ENCODE measurements around the gene RAD51B. TPM values are rescaled to one million over a fixed set of nuclear protein-coding genes. Genes with fewer than 3 reads are reported as not detected.

The RAD51B gene
- total RNA-seq, 1 experiment from 2014 or later, result 20.0 TPM

GRCh38 chr14:68159701-68160633, 340.4 kb downstream of the RAD51B start:
- ChIA-PET RAD21 (ENCODE audit: low non-redundant PET in 1 of 2, low total read pairs in 2 of 2, uncharacterized antibody in 2 of 2, unreplicated experiment in 2 of 2) (no interaction called here), POLR2A (interaction anchor here (1.2 kb wide), 1 partner anchor 633 kb away, joined by 3 read pairs; the partner anchor contains the start of gene ZFP36L1), CTCF (no interaction called here)
- Histone ChIP-seq H3K27me3 (ENCODE audit: insufficient read depth, low read length) (no peaks in the 10 kb centered on the region), H3K4me2 (ENCODE audit: low read length) (no peak overlapping the region), H3K4me3 (replicated peaks in 1 of 2; ENCODE audit: low read depth in 1 of 2, low read length in 2 of 2) (no peak overlapping the region), H2AFZ (ENCODE audit: low read depth, low read length, poor library complexity, severe bottlenecking) (no peak overlapping the region), H3K4me1 (ENCODE audit: control insufficient read depth in 1 of 2, insufficient read depth in 2 of 2, low read length in 2 of 2) (peaks cover 4 to 50% of the 10 kb centered on the region in 2 experiments; a peak in 3 of 4 replicates), H4K20me1 (ENCODE audit: insufficient read depth) (no peaks in the 10 kb centered on the region), H3K79me2 (ENCODE audit: insufficient read depth, low read length) (no peaks in the 10 kb centered on the region), H3K9ac (ENCODE audit: low read length) (no peak overlapping the region), H3K27ac (ENCODE audit: low read depth, low read length) (peak overlapping the region; percentile 40; the same call in 1 of the 2 replicates), H3K9me3 (ENCODE audit: control insufficient read depth in 1 of 2, insufficient read depth in 1 of 2, low read depth in 1 of 2, low read length in 2 of 2) (no peaks in the 10 kb centered on the region), H3K9me2 (ENCODE audit: insufficient read depth) (no peaks in the 10 kb centered on the region), H3K36me3 (ENCODE audit: control insufficient read depth in 1 of 2, insufficient read depth in 2 of 2, low read length in 2 of 2) (no peaks in the 10 kb centered on the region)
- intact Hi-C loops (cut with micrococcal nuclease), result no loop called here
- no peak for TF ChIP-seq REST (IDR thresholded peaks at IDR 0.05; ENCODE audit: low read depth)
- TF ChIP-seq CBX3 (IDR thresholded peaks at IDR 0.05; ENCODE audit: low read depth), result no peak
- TF ChIP-seq CEBPB (IDR thresholded peaks at IDR 0.05; ENCODE audit: low read depth), result no peak
- no peak for TF ChIP-seq ATF3 (IDR thresholded peaks at IDR 0.05)
- ATAC-seq (no peak), DNase-seq (ENCODE audit: low read depth, low spot score) (no peak)
- BruUV-seq (replicated peaks), result no TSS peak

All from HCT116 (cell line).